Muscle of arm (tissue), 12 donors: Measurements from ENCODE around the gene GATAD2A. TPM values are rescaled to one million over a fixed set of nuclear protein-coding genes. Genes with fewer than 3 reads are reported as not detected.

Experiments used
- DNase-seq: peaks from one replicate; pipeline ENCODE4 v3.0.0-alpha.2; 2013
- polyA plus RNA-seq, 12 donors: library from polyadenylated mRNA; unstranded; fragments of 120-200 nt; gene quantifications; one replicate each; pipeline ENCODE4 v1.2.1, GENCODE V29; 2013; ENCODE audit not compliant: insufficient read length in 12 of 12

The GATAD2A gene
- polyA plus RNA-seq, 12 donors: 35.2 to 69.9 (median 48.4) TPM; not detected in 1

- DNase-seq: no peak
Measured at GRCh38 chr19:19529783-19530422, 124.4 kb downstream of the GATAD2A start.

GRCh38 chr19:19530423-19530804 lies 124.9 kb downstream of the GATAD2A start:
- DNase-seq: no peak

- no peak for DNase-seq
Measured at GRCh38 chr19:19530889-19531288, 125.4 kb downstream of the GATAD2A start.

GRCh38 chr19:19531951-19532805 lies 126.7 kb downstream of the GATAD2A start:
- DNase-seq: peak; percentile 82

GRCh38 chr19:19532806-19533701 lies 127.6 kb downstream of the GATAD2A start:
- DNase-seq: no peak

- no peak for DNase-seq
Measured at GRCh38 chr19:19533841-19534240, 128.4 kb downstream of the GATAD2A start.

GRCh38 chr19:19534556-19535265 lies 129.2 kb downstream of the GATAD2A start:
- DNase-seq: no peak

- no peak for DNase-seq
Measured at GRCh38 chr19:19535311-19536191, 130.1 kb downstream of the GATAD2A start.

GRCh38 chr19:19537075-19538048 lies 131.9 kb downstream of the GATAD2A start:
- DNase-seq: no peak

GRCh38 chr19:19538061-19538784 lies 132.7 kb downstream of the GATAD2A start, which contains the start of gene CILP2:
TSS of gene CILP2 (plus strand) at chr19:19538265. CDS start at chr19:19538350, 85 bp downstream.
- no peak for DNase-seq

GRCh38 chr19:19538785-19539166 lies 133.3 kb downstream of the GATAD2A start:
- DNase-seq: no peak

GRCh38 chr19:19539698-19540063 lies 134.2 kb downstream of the GATAD2A start:
- DNase-seq: no peak

- DNase-seq: no peak
Measured at GRCh38 chr19:19540064-19540714, 134.7 kb downstream of the GATAD2A start.

GRCh38 chr19:19540715-19541515 lies 135.4 kb downstream of the GATAD2A start:
- DNase-seq: no peak

- no peak for DNase-seq
Measured at GRCh38 chr19:19541616-19542015, 136.1 kb downstream of the GATAD2A start.

- DNase-seq: no peak
Measured at GRCh38 chr19:19542507-19542906, 137.0 kb downstream of the GATAD2A start.

- DNase-seq: no peak
Measured at GRCh38 chr19:19543101-19543500, 137.6 kb downstream of the GATAD2A start.
